Activated T-cell treated with anti-CD3 and anti-CD28 coated beads for 24 hours (primary cell): ENCODE measurements around the gene GSTA5.
"Not testable (repeated sequence)": the region's sequence is repeated elsewhere in the genome, so short reads cannot be mapped to it uniquely, and the experiment has no call there.

Source experiments
- DNase-seq: peaks from one replicate; pipeline ENCODE4 v3.0.0-alpha.2; 2020; ENCODE audit warnings: low read depth

GSTA5 gene

GRCh38 chr6:52840763-52841585, at the start of gene GSTA5:
TSS of gene GSTA5 (minus strand) at chr6:52840813.
- DNase-seq, result no peak

GRCh38 chr6:52890018-52890417, 49.4 kb upstream of the GSTA5 start:
- DNase-seq, result no peak

GRCh38 chr6:52887910-52888524, 47.4 kb upstream of the GSTA5 start:
- no peak for DNase-seq

- peak; percentile 59 for DNase-seq
Measured at GRCh38 chr6:52881996-52882841, 41.6 kb upstream of the GSTA5 start.

GRCh38 chr6:52881662-52881995, 41.0 kb upstream of the GSTA5 start:
- no peak for DNase-seq

GRCh38 chr6:52877786-52878185, 37.2 kb upstream of the GSTA5 start:
- no peak for DNase-seq

- no peak for DNase-seq
Measured at GRCh38 chr6:52877168-52877567, 36.6 kb upstream of the GSTA5 start.

- no peak for DNase-seq
Measured at GRCh38 chr6:52876056-52876787, 35.6 kb upstream of the GSTA5 start.

GRCh38 chr6:52872031-52872430, 31.4 kb upstream of the GSTA5 start:
- DNase-seq, result no peak

- DNase-seq, result no peak
Measured at GRCh38 chr6:52871621-52872020, 31.0 kb upstream of the GSTA5 start.

GRCh38 chr6:52870335-52871091, 29.9 kb upstream of the GSTA5 start:
- DNase-seq, result not testable (repeated sequence)

GRCh38 chr6:52868899-52869298, 28.3 kb upstream of the GSTA5 start:
- not testable (repeated sequence) for DNase-seq

GRCh38 chr6:52868240-52868639, 27.6 kb upstream of the GSTA5 start:
- no peak for DNase-seq

- DNase-seq, result not testable (repeated sequence)
Measured at GRCh38 chr6:52861151-52861550, 20.5 kb upstream of the GSTA5 start.

- DNase-seq, result no peak
Measured at GRCh38 chr6:52858416-52858815, 17.8 kb upstream of the GSTA5 start.

GRCh38 chr6:52856137-52856536, 15.5 kb upstream of the GSTA5 start:
- not testable (repeated sequence) for DNase-seq

GRCh38 chr6:52849137-52849536, 8.5 kb upstream of the GSTA5 start:
- DNase-seq, result no peak

GRCh38 chr6:52846002-52846401, 5.4 kb upstream of the GSTA5 start:
- DNase-seq, result no peak

- DNase-seq, result no peak
Measured at GRCh38 chr6:52843605-52844004, 3.0 kb upstream of the GSTA5 start.

- peak; percentile 37 for DNase-seq
Measured at GRCh38 chr6:52839124-52840055, 1.2 kb downstream of the GSTA5 start.
